Measurements from ENCODE around the gene ZNF654.

DNA sequence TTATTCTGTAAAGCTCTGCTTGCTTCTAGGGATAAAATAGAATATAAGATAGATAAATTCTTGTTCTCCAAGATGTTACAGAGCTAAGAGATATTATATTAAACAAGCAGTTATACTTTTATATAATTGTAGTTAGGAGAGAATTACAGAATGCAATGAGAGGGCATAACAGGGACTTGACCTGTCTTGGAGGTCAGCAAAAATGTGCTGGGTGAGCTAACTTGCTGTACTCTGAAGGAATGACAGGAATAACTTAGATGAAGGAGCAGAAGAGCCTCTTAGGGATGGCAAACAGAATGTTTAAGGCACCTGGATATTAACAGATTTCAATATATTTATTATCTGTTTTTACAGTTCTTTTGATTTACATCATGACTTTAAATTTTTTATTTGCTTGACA, 33.2 kb downstream of the ZNF654 start:
- TF ChIP-seq, protein P1, sequence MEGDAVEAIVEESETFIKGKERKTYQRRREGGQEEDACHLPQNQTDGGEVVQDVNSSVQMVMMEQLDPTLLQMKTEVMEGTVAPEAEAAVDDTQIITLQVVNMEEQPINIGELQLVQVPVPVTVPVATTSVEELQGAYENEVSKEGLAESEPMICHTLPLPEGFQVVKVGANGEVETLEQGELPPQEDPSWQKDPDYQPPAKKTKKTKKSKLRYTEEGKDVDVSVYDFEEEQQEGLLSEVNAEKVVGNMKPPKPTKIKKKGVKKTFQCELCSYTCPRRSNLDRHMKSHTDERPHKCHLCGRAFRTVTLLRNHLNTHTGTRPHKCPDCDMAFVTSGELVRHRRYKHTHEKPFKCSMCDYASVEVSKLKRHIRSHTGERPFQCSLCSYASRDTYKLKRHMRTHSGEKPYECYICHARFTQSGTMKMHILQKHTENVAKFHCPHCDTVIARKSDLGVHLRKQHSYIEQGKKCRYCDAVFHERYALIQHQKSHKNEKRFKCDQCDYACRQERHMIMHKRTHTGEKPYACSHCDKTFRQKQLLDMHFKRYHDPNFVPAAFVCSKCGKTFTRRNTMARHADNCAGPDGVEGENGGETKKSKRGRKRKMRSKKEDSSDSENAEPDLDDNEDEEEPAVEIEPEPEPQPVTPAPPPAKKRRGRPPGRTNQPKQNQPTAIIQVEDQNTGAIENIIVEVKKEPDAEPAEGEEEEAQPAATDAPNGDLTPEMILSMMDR (IDR thresholded peaks at IDR 0.05 in 2 of 3, conservative IDR thresholded peaks at IDR 0.05 in 1 of 3; ENCODE audit: control insufficient read depth in 2 of 3, extremely low read depth in 1 of 3, insufficient read depth in 1 of 3, low read depth in 3 of 3, low read length in 3 of 3) = no peak
- TF ChIP-seq CREM (IDR thresholded peaks at IDR 0.05; ENCODE audit: low read depth) = no peak
- no peak for TF ChIP-seq ZNF24 (IDR thresholded peaks at IDR 0.05)
- TF ChIP-seq BHLHE40 (IDR thresholded peaks at IDR 0.05; ENCODE audit: borderline replicate concordance in 1 of 2, low read depth in 2 of 2, low read length in 1 of 2) = no peak
- TF ChIP-seq IKZF1 (conservative IDR thresholded peaks at IDR 0.05) = no peak
- no peak for TF ChIP-seq EZH2 (IDR thresholded peaks at IDR 0.05; ENCODE audit: borderline replicate concordance, control insufficient read depth, low read depth, low read length)
- TF ChIP-seq, protein P2, sequence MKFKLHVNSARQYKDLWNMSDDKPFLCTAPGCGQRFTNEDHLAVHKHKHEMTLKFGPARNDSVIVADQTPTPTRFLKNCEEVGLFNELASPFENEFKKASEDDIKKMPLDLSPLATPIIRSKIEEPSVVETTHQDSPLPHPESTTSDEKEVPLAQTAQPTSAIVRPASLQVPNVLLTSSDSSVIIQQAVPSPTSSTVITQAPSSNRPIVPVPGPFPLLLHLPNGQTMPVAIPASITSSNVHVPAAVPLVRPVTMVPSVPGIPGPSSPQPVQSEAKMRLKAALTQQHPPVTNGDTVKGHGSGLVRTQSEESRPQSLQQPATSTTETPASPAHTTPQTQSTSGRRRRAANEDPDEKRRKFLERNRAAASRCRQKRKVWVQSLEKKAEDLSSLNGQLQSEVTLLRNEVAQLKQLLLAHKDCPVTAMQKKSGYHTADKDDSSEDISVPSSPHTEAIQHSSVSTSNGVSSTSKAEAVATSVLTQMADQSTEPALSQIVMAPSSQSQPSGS (IDR thresholded peaks at IDR 0.05; ENCODE audit: low read length) = no peak
